ENCODE results near the gene NDUFAF2. TPM values are rescaled to one million over a fixed set of nuclear protein-coding genes. Genes with fewer than 3 reads are reported as not detected.

Gene NDUFAF2
- total and polyA plus RNA-seq, 10 of the 15 experiments (the other 5 are each of a cell fraction or from before 2014, with no cell fraction given) = 22.4 to 121 (median 65.3) TPM

DNA sequence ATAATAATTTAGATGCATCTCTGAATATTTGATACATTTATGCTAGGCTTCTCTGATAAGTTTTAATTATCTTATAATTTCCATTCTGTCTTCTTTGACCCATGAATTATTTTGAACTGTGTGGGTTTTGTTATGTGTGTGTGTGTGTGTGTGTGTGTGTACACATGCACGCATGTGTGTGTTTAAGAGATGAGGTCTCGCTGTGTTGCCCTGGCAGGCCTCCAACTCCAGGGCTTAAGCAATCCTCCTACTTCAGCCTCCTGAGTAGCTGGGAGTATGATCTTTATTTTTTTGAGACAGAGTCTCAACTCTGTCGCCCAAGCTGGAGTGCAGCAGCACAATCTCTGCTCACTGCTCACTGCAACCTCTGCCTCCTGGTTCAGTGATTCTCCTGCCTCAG is 75.4 kb downstream of the NDUFAF2 start (continued):
- TF ChIP-seq, protein P1, sequence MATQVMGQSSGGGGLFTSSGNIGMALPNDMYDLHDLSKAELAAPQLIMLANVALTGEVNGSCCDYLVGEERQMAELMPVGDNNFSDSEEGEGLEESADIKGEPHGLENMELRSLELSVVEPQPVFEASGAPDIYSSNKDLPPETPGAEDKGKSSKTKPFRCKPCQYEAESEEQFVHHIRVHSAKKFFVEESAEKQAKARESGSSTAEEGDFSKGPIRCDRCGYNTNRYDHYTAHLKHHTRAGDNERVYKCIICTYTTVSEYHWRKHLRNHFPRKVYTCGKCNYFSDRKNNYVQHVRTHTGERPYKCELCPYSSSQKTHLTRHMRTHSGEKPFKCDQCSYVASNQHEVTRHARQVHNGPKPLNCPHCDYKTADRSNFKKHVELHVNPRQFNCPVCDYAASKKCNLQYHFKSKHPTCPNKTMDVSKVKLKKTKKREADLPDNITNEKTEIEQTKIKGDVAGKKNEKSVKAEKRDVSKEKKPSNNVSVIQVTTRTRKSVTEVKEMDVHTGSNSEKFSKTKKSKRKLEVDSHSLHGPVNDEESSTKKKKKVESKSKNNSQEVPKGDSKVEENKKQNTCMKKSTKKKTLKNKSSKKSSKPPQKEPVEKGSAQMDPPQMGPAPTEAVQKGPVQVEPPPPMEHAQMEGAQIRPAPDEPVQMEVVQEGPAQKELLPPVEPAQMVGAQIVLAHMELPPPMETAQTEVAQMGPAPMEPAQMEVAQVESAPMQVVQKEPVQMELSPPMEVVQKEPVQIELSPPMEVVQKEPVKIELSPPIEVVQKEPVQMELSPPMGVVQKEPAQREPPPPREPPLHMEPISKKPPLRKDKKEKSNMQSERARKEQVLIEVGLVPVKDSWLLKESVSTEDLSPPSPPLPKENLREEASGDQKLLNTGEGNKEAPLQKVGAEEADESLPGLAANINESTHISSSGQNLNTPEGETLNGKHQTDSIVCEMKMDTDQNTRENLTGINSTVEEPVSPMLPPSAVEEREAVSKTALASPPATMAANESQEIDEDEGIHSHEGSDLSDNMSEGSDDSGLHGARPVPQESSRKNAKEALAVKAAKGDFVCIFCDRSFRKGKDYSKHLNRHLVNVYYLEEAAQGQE (IDR thresholded peaks at IDR 0.05; ENCODE audit: low read depth, low read length) = no peak
- no peak for TF ChIP-seq BMI1 (IDR thresholded peaks at IDR 0.05; ENCODE audit: borderline replicate concordance)

DNA sequence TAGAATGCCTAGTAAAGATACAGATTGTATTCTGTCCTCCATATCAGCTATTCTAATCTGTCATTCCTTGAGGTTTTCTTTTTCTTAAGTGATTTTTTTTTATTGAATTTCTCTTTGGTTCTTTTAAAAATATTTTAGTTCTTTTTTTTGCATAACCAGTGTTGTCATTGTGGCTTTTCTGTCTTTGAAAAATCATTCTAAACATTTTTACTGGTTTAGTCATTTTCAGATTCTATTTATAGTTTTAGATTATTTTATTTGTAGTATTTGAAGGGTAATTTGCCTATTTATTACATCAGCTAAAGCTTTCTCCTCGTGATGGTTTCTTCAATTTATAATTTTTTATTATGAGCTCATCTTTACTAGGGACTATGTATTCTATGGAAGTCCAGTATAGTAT is 78.1 kb downstream of the NDUFAF2 start:
- Histone ChIP-seq H3K36me3 (ENCODE audit: control insufficient read depth in 2 of 2, insufficient read depth in 2 of 2, low read length in 1 of 2) (no peaks in the 10 kb centered on the region), H3K4me2 (ENCODE audit: control insufficient read depth, insufficient read depth) (no peak overlapping the region), H3K79me2 (ENCODE audit: control insufficient read depth, insufficient read depth, low read length) (no peaks in the 10 kb centered on the region), H3K9me3 (replicated peaks; ENCODE audit: control insufficient read depth, insufficient read depth, low read length) (no peaks in the 10 kb centered on the region), H4K20me1 (ENCODE audit: control insufficient read depth, insufficient read depth) (no peaks in the 10 kb centered on the region), H2AFZ (ENCODE audit: control insufficient read depth, low read depth, low read length) (no peak overlapping the region), H3K9ac (ENCODE audit: control insufficient read depth, insufficient read depth, low read length) (no peak overlapping the region), H3K4me3 (no peak overlapping the region), H3K4me1 (ENCODE audit: control insufficient read depth, insufficient read depth, low read length) (no peaks in the 10 kb centered on the region), H3K27ac (ENCODE audit: control insufficient read depth, insufficient read depth) (no peak overlapping the region), H3K27me3 (replicated peaks in 1 of 2; ENCODE audit: control insufficient read depth in 2 of 2, insufficient read depth in 2 of 2, low read length in 1 of 2) (no peaks in the 10 kb centered on the region)
- in situ Hi-C loops (cut with MboI) = no loop called here
- BruUV-seq (replicated peaks) = no TSS peak
- no peak for ATAC-seq
- DNase-seq (ENCODE audit: low read depth, low spot score) = no peak
- TF ChIP-seq MYC (IDR thresholded peaks at IDR 0.05; ENCODE audit: insufficient read depth, insufficient read length, insufficient replicate concordance, low read length, severe bottlenecking) = no peak
- TF ChIP-seq CHD1 (IDR thresholded peaks at IDR 0.05; ENCODE audit: low read depth, low read length) = no peak
- no peak for TF ChIP-seq SRF (IDR thresholded peaks at IDR 0.05; ENCODE audit: low read depth in 2 of 2, low read length in 2 of 2)
- TF ChIP-seq EP300 (IDR thresholded peaks at IDR 0.05; ENCODE audit: borderline replicate concordance in 1 of 2, control insufficient read depth in 1 of 2, low read depth in 2 of 2, low read length in 2 of 2) = no peak
- no peak for TF ChIP-seq IKZF2 (IDR thresholded peaks at IDR 0.05)
- SMC1A ChIA-PET (ENCODE audit: uncharacterized antibody, unreplicated experiment) = interaction anchor here (0.6 to 2.7 kb wide), 3 partner anchors 9 to 459 kb away, joined by 3 to 9 read pairs (median 4); no protein-coding TSS in a partner anchor
- WGBS (ENCODE audit: insufficient coverage, insufficient replicate concordance, low lambda C conversion rate, missing lambda C conversion rate) = 0% methylated on average over 1 of the region's 1 CpG
- RAD21 ChIA-PET (ENCODE audit: unreplicated experiment) = interaction anchor here (0.6 kb wide), 1 partner anchor 336 kb away, joined by 3 read pairs; no protein-coding TSS in a partner anchor
- intact Hi-C loops (cut with micrococcal nuclease; ENCODE audit: unreplicated experiment) = no loop called here
- FAIRE-seq = no peak
- POLR2A ChIA-PET = no interaction called here
- CTCF ChIA-PET = interaction anchor here (1.3 to 1.7 kb wide), 2 partner anchors 13 to 15 kb away, joined by 3 to 4 read pairs; no protein-coding TSS in a partner anchor
